CD4-positive, alpha-beta T cell treated with Interleukin-1 beta for 1 hour (primary cell): ENCODE results near the gene FANCF.
A peak's percentile ranks its signal among the peaks of the same experiment; 100 is the strongest.
"Not testable (repeated sequence)": the region's sequence is repeated elsewhere in the genome, so short reads cannot be mapped to it uniquely, and the experiment has no call there.

Source experiments
- DNase-seq, 2 donors: peaks; one replicate each; pipeline ENCODE4 v3.0.0-alpha.2; 2020 to 2022

FANCF gene

DNA sequence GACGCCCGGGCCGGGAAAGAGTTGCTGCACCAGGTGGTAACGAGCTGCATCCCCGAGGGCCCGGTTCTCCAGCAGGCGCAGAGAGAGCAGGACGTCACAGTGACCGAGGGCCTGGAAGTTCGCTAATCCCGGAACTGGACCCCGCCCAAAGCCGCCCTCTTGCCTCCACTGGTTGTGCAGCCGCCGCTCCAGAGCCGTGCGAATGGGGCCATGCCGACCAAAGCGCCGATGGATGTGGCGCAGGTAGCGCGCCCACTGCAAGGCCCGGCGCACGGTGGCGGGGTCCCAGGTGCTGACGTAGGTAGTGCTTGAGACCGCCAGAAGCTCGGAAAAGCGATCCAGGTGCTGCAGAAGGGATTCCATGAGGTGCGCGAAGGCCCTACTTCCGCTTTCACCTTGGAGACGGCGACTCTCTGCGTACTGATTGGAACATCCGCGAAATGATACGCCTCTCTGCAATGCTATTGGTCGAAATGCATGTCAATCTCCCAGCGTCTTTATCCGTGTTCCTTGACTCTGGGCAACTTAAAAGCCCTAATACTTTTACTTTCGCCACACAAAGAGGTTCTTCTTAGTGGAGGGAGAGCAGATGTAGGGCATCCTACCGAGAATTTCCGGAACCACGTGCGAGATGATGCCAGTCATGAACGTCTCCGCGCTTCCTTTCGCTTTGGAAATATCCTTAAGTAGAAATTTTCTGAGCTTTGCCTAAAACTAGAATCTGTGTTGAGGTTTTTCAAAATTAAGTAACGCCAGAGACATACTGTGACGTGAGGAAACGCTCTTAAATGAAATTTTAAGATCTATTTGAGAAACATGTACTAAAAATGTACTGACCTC is at the start of gene FANCF:
Gene FANCF (minus strand): TSS at position 376 of the 840 bp plus-strand sequence. CDS start 13 bp downstream, at position 363.
- peak; percentile 95 to 98 for DNase-seq

GRCh38 chr11:22674470-22675439 is 49.1 kb upstream of the FANCF start:
- DNase-seq, result no peak

DNA sequence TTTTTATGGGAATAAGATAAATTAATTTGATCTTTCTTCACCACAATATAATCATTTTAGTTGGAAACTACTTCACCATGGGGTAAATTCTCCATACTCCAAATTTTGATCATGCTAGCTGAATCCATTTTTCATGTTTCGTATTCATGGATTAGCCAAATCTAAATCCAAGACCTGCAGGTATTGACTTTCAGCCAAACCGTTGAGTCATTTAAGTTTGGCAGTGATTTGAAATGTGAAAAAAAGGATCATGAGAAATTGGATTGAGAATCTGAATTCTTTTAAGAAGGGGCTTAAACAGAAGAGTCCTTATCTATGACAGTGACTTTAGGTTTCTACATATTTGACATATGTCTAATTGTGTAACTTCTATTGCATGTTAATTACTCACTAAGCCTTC is 46.1 kb upstream of the FANCF start:
- DNase-seq, result no peak

DNA sequence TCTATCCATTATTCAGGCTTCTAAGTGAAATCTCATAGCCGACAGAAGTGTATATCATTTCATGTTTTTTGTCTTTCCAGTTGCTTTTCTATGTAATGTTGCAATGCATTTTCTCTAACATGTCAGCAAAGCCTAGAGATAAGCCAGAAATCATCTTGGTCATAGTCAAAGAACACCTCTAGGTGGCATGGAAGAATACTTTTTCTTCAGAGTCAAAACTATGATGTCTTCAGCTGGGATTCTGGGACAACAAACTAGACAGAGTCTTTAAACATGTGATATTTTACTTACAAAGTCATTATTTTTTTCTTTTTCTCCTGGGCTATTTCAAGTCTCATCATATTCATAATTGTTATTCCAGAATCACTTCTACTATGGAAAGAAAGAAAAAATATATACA is 45.2 kb upstream of the FANCF start:
- DNase-seq, result no peak

- no peak for DNase-seq
Observed at GRCh38 chr11:22669368-22669767, 43.7 kb upstream of the FANCF start.

GRCh38 chr11:22668005-22668796 is 42.6 kb upstream of the FANCF start:
- no peak for DNase-seq

DNA sequence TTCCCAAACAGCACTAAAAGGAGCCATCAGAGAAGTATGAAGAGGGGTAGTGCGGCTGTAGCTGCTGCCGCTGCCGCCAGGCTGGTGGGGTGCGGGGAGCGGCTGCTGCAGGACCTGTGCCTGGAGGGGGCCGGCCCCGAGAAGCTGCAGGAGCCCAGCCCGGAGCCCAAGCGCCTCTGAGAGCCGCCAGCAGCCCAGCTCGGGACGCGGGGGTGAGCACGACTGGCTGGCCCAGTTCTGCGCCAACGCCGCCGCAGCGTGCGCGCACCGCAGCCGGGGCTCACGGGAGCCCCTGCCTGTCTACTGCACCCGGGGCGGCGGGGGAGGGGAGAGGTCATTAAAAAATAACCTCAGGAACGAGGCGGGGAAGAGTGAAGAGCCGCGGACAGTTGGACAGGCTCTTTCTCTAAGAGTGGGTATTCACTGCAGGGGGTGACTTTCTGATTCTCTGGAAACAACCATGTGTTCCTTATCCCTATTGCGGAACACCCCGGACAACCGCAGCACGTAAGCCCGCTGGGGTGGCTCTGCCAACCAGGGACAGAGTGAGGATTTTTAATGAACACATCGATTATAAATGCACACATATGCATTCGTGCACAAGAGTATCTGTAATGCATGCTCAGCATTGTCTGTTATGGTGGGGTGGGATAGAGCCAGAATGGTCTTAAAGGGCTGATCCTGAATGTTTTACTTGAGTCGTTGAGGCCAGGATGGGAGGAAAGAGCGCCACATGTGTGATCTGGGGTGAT is 41.2 kb upstream of the FANCF start:
- DNase-seq, result no peak

DNA sequence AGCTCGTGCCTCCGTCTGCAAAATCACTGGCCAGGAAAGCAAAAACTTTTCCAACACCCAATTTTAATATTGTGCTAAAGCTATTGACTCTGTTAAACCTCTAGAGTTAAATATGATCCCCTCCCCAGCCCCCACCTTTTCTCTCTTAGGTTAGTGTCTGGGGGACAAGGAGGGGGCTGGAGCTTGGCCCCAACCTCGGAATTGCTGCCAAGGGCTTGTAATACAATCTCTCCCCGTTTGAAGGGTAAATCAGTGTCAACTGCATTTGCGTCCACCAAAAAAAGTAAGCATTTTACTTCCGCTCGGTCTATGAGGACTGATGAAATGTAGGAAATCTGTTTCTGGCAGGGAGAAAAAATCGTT is 40.7 kb upstream of the FANCF start, which contains the start of gene GAS2:
Gene GAS2 (plus strand): TSS at position 287 of the 363 bp plus-strand sequence. CDS start 8,259 bp downstream, outside the sequence.
- DNase-seq, result no peak

GRCh38 chr11:22659783-22660182 is 34.2 kb upstream of the FANCF start:
- no peak for DNase-seq

DNA sequence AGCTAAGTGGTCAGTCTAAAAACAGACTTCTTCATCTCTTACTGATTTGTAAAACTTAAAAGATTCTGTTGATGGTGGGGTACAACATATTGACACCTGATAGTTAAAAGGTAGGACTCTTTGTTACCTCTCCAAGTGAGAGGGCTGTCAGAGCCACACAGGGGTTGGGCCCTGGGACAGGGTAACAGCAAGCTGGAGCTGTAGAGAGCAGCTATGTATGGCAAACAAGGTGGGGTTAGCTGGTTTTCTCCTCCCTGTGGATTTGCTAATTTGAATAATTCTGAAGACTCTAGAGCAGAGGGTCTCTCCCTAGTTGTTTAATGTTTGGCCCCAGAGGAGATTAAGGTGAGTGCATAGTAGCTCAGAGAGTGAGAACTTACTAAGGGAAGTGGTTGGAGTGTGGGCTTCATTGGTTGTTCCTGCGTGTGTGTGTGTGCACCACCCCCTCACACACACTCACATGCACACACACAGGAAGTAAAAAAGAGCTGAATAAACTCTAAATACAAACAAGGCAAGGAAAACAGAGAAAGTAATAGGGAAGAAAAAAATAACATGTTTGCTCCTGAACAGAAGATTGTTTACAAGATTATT is 31.6 kb upstream of the FANCF start:
- DNase-seq, result peak in 1 of 2 donors; percentile 17

GRCh38 chr11:22656130-22656529 is 30.5 kb upstream of the FANCF start:
- no peak for DNase-seq

DNA sequence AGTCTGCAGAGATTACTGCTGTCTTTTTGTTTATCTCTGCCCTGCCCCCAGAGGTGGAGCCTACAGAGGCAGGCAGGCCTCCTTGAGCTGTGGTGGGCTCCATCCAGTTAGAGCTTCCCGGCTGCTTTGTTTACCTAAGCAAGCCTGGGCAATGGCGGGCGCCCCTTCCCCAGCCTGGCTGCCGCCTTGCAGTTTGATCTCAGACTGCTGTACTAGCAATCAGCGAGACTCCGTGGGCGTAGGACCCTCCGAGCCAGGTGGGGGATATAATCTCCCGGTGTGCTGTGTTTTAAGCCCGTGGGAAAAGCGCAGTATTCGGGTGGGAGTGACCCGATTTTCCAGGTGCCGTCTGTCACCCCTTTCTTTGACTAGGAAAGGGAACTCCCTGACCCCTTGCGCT is 26.7 kb upstream of the FANCF start:
- not testable (repeated sequence) for DNase-seq

DNA sequence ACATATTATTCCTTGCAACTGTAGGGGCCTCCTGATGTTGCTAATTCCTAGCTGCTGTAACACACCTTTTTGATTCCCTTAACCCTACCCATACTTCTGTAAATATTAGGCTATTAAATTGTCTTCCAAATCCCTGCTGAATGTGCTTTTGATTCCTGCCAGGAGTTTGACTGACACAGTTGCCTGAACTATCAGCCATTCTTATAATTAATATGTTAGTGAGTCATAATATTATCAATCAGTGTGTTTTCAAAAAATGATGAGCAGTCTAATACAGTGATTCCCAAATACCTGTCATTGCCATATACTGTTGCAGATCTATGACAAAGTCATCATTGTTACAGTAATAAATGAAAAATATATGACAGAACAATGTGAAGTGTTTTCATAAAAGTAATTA is 15.9 kb upstream of the FANCF start:
- no peak for DNase-seq

- DNase-seq, result no peak
Observed at GRCh38 chr11:22640862-22641261, 15.2 kb upstream of the FANCF start.

DNA sequence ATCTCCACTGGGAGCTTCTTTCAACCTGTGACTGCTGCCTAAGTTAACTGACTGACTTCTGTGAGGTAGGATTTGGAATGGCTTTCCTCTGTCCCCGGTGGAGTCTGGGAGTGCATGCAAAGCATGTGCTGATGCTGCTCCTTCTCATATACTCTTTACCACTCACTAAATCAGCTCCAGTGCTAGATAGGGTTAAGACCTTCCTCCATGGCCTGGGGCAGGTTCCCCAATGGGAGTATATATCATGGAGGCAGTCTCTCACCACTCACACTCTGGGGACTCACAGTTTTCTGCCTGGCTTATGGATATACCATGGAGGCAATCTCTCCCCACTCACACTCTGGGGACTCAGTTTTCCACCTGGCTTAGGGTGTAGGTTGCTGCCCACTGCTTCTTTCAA is 10.1 kb upstream of the FANCF start:
- no peak for DNase-seq

- DNase-seq, result no peak
Observed at GRCh38 chr11:22634897-22635629, 9.4 kb upstream of the FANCF start.

DNA sequence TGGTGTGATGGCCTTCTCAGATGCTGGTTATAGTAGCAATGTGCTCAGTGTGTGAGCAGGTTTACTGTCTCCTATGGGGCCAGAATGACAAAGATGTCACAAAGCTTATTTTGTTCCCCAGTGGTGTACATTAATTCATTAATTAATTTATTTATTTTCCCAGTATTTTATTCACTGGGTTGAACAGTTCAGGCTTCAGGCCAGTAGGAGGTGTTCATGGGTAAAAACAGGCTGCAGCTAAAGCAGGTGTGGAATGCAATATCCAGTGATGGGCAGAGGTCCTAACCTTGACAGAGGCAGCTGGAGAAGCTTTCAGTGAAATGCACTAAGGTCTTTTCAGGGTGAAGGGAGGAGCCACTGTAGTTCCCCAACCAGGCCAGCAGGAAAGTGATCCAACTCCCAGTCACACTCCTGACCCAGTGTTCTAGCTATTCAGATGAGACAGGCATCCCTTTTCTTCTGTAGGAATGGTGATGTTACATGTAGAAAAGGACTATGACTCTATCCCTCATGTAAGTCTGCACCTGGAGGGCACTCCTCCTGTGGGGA is 7.8 kb upstream of the FANCF start:
- no peak for DNase-seq

DNA sequence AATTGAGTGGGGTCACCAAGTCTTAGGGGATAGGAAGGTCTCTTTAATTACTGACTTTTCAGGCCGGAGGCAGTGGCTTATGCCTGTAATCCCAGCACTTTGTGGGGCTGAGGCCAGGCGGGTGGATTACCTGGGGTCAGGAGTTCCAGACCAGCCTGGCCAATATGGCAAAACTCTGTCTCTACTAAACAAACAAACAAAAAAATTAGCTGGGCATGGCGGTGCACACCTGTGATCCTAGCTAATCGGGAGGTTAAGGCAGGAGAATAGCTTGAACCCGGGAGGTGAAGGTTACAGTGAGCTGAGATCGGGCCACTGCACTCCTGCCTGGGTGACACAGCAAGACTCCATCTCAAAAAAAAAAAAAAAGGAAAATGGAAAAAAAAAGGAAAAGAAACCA is 1.8 kb upstream of the FANCF start:
- DNase-seq, result no peak

DNA sequence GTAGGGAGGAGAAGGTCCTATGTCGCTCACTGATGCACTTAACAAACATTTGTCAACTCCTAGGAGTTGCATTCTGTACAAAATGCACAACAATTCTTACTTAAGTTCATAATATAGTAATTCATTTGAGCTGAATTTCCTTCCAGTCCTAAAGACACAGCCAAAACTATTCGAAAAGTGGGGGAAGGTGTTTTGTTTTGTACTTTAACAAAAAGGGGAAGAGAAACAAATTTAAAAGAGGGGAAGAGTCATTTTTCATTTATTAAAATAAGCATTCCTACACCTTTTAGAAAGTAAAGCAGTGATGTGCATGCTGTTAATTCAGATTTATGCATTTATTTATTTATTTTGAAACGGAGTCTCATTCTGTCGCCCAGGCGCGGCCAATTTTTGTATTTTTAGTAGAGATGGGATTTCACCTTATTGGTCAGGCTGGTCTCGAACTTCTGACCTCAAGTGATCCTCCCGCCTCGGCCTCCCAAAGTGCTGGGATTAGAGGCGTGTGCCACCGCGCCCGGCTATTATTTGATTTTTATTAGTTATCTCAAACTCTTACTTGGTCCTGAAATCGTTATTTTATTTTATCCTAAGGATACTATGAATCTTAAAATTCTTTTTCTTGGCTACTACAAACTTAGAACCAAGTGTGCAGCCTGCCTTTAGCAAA is 1.1 kb upstream of the FANCF start:
- DNase-seq, result no peak
